AG10803 (cell line): Measurements from ENCODE around the gene LRP5.

ENCODE experiments used
- DNase-seq: peaks from one replicate; pipeline ENCODE4 v3.0.0; 2010; ENCODE audit warnings: low read depth
- H3K4me3 ChIP-seq: 2 replicates; pipeline ENCODE4 v1.5.1; 2011; ENCODE audit warnings: mild to moderate bottlenecking, low read length, control low read depth
- CTCF ChIP-seq: conservative IDR thresholded peaks from 2 replicates; pipeline ENCODE4 v1.5.1; 2011; ENCODE audit warnings: mild to moderate bottlenecking, low read length, control low read depth, inconsistent platforms

The LRP5 gene

GRCh38 chr11:68409748-68410344, 97.5 kb downstream of the LRP5 start:
- no peak for TF ChIP-seq CTCF
- no peak for DNase-seq
- H3K4me3 ChIP-seq: no peak overlapping the region

GRCh38 chr11:68411501-68411991, 99.2 kb downstream of the LRP5 start:
- no peak overlapping the region for H3K4me3 ChIP-seq
- no peak for DNase-seq
- no peak for TF ChIP-seq CTCF

DNA sequence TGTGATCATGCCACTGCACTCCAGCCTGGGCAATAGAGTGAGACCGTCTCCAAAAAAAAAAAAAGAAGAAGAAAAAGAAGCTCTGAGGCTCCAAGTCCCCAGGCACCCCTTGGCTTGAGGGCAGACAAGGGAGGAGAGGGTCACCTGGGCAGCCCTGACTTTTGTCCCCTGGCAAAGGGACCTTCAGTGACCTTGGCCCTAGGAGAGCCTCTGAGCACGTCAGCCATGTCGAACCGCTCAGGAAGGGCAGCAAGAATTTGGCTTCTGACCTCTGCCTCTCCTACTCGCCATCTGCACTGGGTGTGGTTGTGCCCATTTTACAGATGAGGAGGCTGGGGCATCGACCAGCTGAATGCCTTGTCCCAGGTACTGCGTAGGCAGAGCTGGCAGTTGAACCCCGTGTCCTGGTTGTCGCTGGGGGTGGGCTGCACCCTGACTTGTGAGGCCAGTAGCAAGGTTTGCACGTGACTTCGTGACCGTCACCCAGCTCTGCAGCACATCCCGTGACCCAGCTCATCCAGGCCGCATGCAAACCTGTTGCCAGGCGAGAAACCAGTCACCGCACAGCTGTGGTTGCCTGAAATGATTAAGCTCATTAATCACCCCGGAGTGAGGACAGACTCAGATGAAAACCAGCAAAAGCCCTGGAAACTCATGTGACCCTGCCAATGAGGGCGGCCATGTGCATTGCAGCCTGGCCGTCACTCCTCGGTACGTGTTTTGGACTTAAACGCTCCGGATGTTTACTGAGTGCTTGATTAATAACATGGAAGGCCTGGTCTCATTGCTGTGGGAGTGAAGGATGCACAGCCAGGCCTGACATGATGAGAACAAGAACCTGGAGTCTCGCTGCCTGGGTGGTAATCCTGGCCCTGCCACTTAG, 100.4 kb downstream of the LRP5 start:
- no peak for TF ChIP-seq CTCF
- no peak overlapping the region for H3K4me3 ChIP-seq
- DNase-seq: peak; percentile 98

DNA sequence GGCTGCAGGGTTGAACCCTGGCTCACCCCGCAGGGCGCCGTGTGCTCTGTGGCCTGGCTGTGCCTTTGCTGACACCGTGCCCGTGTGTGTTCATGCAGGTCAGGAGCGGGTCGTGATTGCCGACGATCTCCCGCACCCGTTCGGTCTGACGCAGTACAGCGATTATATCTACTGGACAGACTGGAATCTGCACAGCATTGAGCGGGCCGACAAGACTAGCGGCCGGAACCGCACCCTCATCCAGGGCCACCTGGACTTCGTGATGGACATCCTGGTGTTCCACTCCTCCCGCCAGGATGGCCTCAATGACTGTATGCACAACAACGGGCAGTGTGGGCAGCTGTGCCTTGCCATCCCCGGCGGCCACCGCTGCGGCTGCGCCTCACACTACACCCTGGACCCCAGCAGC, 101.2 kb downstream of the LRP5 start:
- no peak for TF ChIP-seq CTCF
- no peak overlapping the region for H3K4me3 ChIP-seq
- DNase-seq: no peak

DNA sequence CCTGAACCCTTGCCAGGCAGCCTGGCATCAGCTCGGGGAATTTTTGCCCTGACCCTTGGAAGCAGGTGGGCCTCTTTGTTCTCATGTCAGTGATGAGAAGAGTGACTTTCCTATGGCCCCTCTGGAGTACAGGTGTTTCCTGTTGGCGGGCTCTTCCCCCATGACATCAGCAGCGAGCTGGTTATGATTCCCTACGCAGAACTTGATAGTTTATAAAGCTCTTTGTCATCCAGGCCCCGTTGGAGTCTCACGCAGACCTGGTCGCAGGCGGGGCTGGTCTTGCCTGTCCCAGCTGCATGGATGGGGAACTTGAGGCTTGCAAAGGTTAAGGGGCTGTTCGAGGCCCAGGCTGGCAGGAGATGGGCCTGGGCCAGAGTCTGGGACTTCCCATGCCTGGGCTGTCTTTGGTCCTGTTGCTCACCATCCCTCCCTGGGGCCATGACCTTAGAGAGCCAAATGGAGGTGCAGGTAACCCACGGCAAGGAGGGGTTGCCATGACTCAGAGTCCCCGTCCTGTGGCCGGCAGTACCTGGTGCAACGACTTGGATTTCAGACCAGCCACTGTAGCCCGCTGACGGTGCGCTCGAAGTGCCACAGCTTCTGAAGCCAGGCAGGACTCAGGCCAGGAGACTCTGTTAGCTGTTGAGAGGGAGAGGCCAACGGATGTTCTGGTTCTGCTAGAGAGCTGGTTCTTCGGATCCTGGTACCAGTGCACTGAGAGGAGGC, 102.3 kb downstream of the LRP5 start:
- no peak overlapping the region for H3K4me3 ChIP-seq
- TF ChIP-seq CTCF: no peak
- DNase-seq: no peak

GRCh38 chr11:68416070-68416578, 103.7 kb downstream of the LRP5 start:
- no peak for TF ChIP-seq CTCF
- H3K4me3 ChIP-seq: no peak overlapping the region
- no peak for DNase-seq
